AG08395 (cell line): ENCODE measurements around the gene SSR2.

Source experiments
- DNase-seq: peaks from one replicate; pipeline ENCODE4 v3.0.0; 2012; ENCODE audit warnings: mixed read lengths, low spot score

SSR2 gene

DNA sequence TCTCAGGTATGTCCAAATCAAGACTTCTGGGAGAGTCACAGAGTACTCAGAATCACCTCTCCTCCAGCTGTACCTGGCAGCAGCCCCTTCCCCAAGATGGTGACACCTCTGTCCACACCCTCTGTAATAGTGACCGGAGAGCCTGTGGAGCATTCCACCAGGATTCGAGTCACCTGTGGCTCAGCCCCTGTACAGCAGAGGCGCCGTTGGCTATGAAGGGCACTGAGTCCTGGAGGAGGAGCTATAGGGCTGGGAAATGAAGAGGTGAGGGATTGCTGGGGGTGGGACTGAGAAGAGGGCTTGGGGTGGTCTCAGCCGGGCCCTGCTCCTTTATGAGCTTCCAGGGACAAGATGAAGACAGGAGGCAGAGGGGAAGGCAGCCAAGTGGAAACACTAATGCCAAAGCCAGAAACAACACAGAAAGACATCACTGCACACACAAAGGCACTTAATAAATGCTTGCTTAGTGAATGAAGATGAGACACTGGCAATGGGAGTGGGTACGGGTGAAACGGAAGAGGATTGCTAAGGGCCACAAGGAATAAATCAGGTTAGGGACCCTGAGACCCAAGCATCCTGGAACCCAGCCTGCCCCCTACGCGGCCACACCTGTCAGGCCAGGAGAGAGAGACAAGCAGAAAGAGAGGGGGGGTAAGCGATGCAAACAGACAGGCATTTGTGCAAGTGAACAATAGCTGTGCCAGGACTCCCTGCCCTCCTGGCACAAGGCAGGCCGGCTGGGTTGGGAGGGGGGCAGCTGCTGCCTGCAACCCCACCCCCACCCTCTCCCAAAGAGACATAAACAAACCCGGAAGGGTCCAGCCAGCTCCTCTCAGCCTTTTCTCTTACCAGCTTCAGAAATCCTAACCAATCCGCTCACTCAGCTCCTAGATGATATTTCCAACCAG lies 46.3 kb downstream of the SSR2 start:
- DNase-seq, result no peak

DNA sequence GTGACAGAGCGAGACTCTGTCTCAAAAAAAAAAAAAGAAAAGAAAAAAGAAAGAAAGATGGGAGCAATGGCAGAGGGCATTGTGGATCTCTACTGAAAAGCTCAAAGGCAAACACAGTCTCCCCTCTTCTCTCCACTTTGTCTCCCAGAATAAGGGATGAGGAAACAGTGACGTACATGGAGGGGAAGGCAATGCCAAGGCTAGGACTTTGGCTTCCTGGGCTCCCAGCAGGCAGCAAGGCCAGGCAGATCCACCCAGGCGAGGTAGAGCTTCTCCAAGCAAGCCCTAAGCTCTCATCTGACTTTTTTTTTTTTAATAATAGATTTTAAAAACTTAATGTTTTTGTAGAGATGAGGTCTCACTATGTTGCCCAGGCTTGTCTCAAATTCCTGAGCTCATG lies 47.0 kb downstream of the SSR2 start:
- no peak for DNase-seq

DNA sequence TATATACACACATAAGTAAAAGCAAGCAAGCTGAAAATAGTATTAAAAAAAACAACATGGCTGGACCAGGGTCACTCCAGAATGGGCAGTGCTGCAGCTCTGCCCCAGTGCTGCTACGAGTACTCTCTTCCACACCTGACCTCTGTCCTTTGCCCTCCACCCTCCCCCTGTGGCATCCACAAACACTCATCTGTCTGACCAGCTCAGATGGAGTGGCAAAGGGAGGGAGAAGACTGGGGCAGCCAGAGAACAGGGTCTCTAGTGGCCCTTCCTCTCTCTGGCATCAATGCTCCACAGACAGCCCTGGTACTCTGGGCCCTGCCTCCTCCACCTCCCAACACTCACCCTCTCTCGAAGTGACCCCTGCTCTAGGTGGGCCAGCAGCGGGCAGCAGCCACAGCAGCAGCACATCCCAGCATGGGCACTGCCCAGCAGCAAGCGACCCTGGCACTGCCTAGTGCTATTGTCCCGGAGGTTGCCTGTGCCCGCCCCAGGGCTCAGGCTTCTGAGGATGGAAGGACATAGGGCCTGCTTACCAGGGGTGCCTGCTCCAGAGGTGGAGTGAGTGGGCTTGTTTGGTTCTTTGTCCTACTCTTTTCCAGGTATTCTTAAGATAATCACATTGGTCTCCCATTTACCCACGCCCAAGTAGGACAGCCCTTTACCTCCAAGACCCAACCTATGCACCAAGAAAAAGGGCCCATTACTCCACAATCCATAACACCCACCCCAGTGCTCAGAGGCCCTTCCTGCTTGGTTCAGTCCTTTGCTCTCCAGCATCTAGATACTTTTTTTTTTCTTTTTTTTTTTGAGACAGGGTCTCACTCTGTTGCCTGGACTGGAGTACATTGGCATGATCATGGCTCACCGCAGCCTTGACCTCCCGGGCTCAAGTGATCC lies 48.6 kb downstream of the SSR2 start:
- DNase-seq, result no peak

DNA sequence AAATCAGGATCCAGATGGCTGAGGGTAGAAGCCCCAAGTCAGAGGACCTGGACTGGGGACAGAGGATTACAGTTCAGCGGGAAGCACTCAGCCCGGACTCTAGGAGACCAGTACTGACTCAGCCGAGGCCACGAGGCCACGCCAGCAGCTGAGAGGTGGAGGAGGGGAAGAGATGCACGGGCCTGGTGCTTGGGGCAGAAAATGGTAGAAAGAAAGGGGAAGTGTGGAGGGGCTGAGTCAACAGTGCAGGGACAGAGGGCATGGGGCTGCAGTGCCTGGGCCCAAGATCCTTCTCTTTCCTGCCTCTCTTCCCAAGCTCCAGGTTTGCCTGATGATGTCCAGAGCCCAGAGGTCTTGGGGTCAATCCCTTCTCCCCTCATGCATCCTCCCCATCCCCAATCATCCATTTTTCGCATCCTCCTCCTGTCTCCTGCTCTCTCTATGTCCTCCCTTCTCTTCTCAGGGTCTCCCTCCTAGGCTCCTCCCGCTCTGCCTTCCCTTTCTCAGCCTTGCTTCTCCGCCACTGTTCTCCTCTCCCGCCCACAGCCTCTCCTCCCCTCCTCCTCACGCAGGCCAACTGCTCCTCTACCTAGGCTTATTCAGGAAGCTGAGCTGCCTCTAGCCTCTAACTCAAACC lies 50.1 kb downstream of the SSR2 start:
- peak; percentile 85 for DNase-seq

DNA sequence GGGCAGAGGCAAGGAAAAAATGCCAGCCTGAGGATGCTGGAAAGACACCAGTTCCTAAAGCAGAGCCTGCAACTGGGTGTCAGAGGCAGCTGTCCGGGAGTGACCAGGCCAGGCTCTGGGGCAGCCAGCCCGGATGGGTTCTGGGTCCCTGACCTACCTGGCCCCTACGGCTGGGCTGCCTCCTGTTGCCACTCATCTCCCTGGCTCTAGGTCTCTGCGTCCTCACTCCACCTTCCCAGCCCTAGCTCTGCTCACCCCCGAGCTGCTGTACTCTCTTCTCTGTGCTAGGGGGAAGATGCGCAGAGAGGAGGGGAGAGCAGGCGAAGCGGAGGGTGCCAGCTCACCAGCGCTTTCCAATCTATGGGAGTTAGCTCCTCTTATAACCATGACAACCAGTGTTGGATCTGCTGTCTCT lies 51.4 kb downstream of the SSR2 start:
- DNase-seq, result no peak

DNA sequence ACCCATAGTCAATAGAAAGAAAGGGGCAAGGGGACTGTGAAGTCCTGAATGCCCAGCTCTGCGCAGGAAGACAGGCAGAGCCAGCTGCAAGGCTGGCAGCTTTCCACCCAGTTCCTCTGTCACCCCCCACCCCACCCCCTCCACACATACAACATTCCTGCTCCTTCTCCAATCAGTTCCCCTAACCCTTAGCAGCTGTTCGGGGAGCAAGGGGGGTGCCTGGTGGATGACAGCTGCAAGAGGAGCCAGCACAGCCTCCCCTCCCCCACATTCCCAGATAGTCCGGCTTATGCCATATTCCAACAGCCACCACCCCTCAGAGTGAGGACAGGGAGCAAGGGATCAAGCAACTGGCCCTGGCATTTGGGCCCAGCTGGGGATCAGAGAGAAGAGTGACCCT lies 52.1 kb downstream of the SSR2 start:
- DNase-seq, result no peak

DNA sequence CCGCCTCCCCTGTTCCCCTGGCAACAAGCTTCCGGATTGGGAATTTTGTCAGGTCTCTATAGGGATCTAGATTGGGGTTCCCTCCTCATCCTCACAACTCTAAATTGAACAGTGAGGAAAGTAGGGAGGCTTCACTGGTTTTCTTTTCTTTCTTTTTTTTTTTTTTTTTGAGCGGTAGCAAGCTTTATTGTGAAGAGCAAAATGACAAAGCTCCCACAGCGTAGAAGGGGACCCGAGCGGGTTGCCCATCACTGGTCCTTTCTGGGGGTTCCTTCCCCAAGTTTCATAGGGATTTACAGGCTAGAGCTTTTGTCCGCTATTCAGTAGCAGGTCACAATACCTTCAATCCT lies 52.7 kb downstream of the SSR2 start:
- no peak for DNase-seq

DNA sequence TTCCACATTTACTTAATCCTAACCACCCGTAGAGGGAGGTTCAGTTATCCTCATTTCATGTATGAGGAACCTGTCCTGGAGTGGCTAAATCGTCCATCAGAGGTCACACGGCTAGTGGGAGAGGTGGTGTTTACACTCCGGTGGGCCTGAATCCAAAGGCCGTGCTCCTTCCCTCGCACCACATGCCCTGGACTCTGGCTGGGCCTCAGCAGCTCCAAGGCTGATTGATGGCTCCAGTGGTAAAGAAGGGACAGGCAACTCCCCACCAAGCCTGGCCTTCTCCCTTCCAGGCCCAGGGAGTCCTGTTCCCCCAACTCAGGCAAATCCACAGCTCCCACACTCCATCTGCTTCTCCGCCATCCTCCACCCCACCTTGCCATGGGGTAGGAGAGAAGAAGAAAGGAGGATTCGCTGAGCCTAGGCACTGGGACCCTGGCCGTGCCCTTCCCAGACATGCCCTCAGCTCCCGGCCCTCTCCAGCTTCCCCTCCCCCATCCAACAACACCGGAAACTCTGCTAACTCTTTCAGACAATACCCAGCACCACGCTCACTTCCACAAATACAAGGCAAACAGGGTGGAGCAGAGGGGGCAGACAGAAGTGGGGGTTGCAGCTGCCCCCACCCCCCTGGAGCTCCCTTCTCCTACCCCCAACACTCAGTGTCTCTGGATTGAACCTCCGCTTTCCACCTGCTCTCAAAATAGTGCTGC lies 53.3 kb downstream of the SSR2 start:
- DNase-seq, result no peak

DNA sequence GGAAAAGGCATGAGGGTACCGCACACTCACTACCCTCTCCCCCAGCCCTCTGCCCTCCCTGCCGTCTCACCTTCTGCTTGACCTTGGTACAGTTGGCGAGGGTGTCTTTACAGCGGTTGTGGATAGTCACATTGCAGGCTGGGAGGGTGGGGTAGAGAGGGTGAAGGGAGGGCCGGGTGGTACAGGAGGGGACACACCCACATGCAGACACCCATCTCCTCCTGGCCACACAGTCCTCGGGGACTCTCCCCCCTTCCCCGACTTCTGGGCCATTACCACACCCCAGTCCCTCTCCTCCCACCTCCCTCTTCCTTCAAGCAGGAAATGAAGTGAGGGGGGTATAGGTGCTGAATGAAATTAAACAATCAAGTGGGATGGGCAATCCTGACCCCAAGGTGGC lies 54.0 kb downstream of the SSR2 start:
- DNase-seq, result no peak

DNA sequence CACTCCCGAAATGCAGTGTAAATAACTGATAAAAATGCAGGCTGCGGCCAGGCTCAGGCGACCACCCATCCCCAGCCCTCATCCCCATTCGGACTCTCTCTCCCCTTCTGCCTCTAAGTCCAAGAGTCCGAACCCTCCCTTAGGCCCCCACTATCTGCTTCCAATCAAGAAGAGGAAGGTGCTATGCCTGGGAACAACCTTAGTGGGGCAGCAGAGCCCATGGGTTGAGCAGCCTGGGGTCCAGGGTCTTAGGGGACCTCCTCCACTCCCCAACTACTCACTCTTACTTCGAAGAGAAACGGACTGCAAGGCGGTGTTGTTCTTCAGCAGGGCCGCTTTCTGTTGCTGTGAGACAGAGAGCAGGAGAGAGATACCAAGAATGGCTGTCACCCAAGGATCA lies 54.6 kb downstream of the SSR2 start:
- no peak for DNase-seq

DNA sequence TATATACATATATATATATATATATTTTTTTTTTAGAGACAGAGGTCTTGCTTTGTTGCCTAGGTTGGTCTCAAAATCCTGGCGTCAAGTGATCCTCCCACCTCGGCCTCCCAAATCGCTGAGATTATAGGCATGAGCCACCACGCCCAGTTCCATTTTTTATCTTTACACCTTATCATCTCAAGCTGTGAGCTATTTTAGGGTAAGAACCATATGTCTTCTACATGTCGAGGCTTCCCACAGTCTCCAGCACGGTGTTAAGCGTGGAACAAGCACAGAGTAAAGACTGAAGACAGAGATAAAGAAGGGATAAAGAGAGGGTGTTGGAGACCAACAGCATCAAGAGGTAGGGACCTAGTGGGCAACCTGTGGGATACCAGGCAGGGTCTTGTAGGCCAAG lies 56.6 kb downstream of the SSR2 start:
- no peak for DNase-seq

DNA sequence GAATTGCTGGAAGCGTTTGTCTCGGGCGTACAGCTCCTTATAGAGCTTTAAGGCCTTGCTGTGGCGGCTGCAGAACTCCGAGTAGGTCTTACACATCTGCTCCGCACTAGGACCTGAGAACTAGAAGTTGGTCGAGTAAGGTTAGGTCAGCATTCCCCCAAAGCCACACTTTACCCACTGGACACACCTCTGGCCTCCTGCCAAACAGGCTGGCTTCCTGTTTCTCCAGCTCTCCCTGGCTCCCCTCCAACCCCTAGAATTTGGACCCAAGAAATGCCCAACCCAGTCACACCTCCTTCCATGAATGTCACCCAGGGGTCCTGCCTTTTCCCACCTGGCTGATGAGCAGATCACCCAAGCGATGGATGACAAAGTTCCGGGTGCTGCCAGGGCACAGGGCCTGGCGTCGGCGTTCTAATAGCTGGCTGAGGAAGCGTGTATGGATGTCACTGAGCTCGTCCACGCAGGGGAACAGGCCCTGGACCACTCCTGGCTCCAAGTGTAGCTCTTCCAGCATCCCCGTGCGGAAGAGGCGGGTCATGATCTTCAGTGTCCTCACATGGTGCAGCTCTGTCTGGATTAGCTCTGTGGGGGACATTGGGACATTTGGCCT lies 58.0 kb downstream of the SSR2 start:
- DNase-seq, result no peak

DNA sequence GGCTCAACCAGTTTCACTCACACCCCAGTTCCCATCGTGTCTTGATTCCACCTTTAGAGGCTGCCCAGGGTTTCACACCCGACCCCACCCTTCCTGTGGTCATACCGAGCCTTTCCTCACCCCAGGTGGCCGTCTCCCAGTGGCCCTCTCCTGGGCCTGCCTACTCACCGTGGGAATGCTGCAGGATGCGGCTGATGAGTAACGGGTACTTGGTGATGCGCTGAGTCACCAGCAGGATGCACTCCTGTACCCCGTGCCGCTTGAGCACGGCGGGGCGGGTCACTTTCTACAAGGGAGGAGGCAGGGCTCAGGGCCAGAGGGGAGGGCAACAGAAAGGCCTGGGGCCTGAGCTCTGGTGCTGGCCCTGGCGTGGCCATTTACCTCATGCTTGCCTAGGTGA lies 58.8 kb downstream of the SSR2 start:
- peak; percentile 95 for DNase-seq

DNA sequence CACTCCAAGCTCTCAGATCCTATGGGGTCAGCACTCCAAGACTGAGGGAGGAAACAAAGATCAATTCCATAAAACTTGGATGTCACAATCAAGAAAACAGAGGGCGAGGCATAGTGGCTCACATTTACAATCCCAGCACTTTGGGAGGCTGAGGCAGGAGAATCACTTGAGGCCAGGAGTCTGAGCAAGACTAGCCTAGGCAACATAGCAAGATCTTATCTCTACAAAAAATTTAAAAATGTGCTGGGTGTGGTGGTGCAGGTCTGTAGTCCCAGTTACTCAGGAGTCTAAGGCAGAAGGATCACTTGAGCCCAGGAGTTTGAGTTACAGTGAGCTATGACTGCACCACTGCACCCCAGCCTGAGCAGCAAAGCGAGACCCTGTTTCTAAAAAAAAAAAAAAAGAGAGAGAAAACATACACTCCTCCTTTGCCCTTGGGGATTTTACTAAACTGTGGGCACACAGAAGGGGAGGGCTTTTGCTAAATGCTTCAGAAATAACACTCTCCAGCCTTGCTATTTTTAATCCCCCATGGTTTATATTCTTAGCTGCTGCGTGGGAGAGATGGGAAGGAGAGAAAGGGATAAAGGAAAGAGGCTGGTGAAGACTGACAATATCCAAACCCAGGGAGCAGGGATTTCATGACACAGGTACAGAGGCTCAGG lies 60.5 kb downstream of the SSR2 start:
- DNase-seq, result no peak
